ENCODE results near the gene SNAP29. TPM values are rescaled to one million over a fixed set of nuclear protein-coding genes. Genes with fewer than 3 reads are reported as not detected.

SNAP29 gene
- total and polyA plus RNA-seq, 12 donors, result 15.1 to 76.5 (median 24.7) TPM

- no peak for TF ChIP-seq POLR2A (IDR thresholded peaks at IDR 0.05)
- no peak for TF ChIP-seq CTCF (IDR thresholded peaks at IDR 0.05)
- no peak for DNase-seq
- no peaks in the 10 kb centered on the region for H3K27me3 ChIP-seq
- peaks cover 0 to 4% of the 10 kb centered on the region in 2 donors for H3K4me1 ChIP-seq (replicated peaks in 1 of 2)
- H3K27ac ChIP-seq, result no peak overlapping the region
- no peaks in the 10 kb centered on the region for H3K9me3 ChIP-seq (replicated peaks in 1 of 3)
- H3K4me3 ChIP-seq, result no peak overlapping the region
- intact Hi-C loops (cut with DNase I), result no loop called here
- H3K36me3 ChIP-seq (replicated peaks in 1 of 2), result peaks cover 0 to 23% of the 10 kb centered on the region in 2 donors
- WGBS, 4 donors, result 91 to 99% (median 97%) methylated on average over 3 of the region's 3 CpGs
Observed at GRCh38 chr22:20877715-20878114, 18.9 kb downstream of the SNAP29 start.

GRCh38 chr22:20881231-20881630 is 22.4 kb downstream of the SNAP29 start:
- TF ChIP-seq CTCF (IDR thresholded peaks at IDR 0.05), result no peak
- TF ChIP-seq POLR2A (IDR thresholded peaks at IDR 0.05), result no peak
- peaks cover 0 to 7% of the 10 kb centered on the region in 2 donors for H3K4me1 ChIP-seq (replicated peaks in 1 of 2)
- no peaks in the 10 kb centered on the region for H3K27me3 ChIP-seq
- H3K27ac ChIP-seq, result no peak overlapping the region
- no peak overlapping the region for H3K4me3 ChIP-seq
- no peaks in the 10 kb centered on the region for H3K9me3 ChIP-seq (replicated peaks in 1 of 3)
- intact Hi-C loops (cut with DNase I), result loop anchor here in 1 of 2 donors (10.0 kb wide), 1 partner anchor 224 kb away; no protein-coding TSS in a partner anchor
- H3K36me3 ChIP-seq (replicated peaks in 1 of 2), result peaks cover 0 to 35% of the 10 kb centered on the region in 2 donors
- WGBS, 4 donors, result 81 to 92% (median 86%) methylated on average over 3 to 5 of the region's 5 CpGs
- no peak for DNase-seq

GRCh38 chr22:20881869-20882815 is 23.3 kb downstream of the SNAP29 start:
- intact Hi-C loops (cut with DNase I), result loop anchor here in 1 of 2 donors (10.0 kb wide), 1 partner anchor 223 kb away; no protein-coding TSS in a partner anchor
- 86 to 93% (median 90%) methylated on average over 9 of the region's 9 CpGs for WGBS, 4 donors
- Histone ChIP-seq H3K27ac (no peak overlapping the region), H3K4me3 (no peak overlapping the region), H3K36me3 (replicated peaks in 1 of 2) (peaks cover 0 to 35% of the 10 kb centered on the region in 2 donors), H3K4me1 (replicated peaks in 1 of 2) (peaks cover 0 to 7% of the 10 kb centered on the region in 2 donors), H3K27me3 (no peaks in the 10 kb centered on the region), H3K9me3 (replicated peaks in 1 of 3) (no peaks in the 10 kb centered on the region)
- DNase-seq, result no peak
- TF ChIP-seq POLR2A (IDR thresholded peaks at IDR 0.05) (no peak), CTCF (IDR thresholded peaks at IDR 0.05) (no peak)

- no peaks in the 10 kb centered on the region for H3K9me3 ChIP-seq (replicated peaks in 1 of 3)
- 85 to 94% (median 88%) methylated on average over 6 of the region's 6 CpGs for WGBS, 4 donors
- intact Hi-C loops (cut with DNase I), result loop anchor here in 1 of 2 donors (10.0 kb wide), 1 partner anchor 222 kb away; no protein-coding TSS in a partner anchor
- peaks cover 0 to 41% of the 10 kb centered on the region in 2 donors for H3K36me3 ChIP-seq (replicated peaks in 1 of 2)
- TF ChIP-seq POLR2A (IDR thresholded peaks at IDR 0.05) (no peak), CTCF (IDR thresholded peaks at IDR 0.05) (no peak)
- no peak for DNase-seq
- H3K27ac ChIP-seq, result no peak overlapping the region
- H3K27me3 ChIP-seq, result no peaks in the 10 kb centered on the region
- peaks cover 0 to 7% of the 10 kb centered on the region in 2 donors for H3K4me1 ChIP-seq (replicated peaks in 1 of 2)
- H3K4me3 ChIP-seq, result no peak overlapping the region
Observed at GRCh38 chr22:20882855-20883254, 24.0 kb downstream of the SNAP29 start.
